Islet of Langerhans (tissue), 1 donor: ENCODE measurements around the gene RREB1.
"Not testable (repeated sequence)": the region's sequence is repeated elsewhere in the genome, so short reads cannot be mapped to it uniquely, and the experiment has no call there.

Experiments
- FAIRE-seq: peaks from one replicate; lab custom pipeline; 2011; peaks lifted over from hg19 to GRCh38; lab: Jason Lieb, UNC

RREB1 gene

GRCh38 chr6:7247179-7247456 is 139.4 kb downstream of the RREB1 start:
- no peak for FAIRE-seq

DNA sequence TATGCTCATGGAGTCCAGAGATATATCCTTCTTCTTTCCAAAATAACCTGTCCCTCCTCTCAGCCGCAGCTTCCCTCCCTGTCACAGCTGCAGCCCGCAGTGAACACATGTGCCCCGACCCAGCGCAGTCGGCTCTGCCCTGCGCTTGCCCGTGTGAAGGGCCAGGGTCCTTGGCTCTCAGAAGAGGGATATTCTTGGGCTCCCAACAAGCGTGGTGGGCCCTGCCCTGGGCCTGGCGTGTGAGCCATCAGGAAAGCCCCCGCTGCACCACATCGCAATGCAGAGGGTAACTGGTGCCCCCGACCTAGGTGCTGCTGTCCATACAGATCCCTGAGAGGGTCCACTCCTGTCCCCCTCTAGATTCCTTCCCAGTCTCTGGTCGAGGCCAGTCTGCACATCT is 140.1 kb downstream of the RREB1 start:
- no peak for FAIRE-seq

- no peak for FAIRE-seq
These were observed 141.6 kb downstream of the RREB1 start for GRCh38 chr6:7249391-7249790.

DNA sequence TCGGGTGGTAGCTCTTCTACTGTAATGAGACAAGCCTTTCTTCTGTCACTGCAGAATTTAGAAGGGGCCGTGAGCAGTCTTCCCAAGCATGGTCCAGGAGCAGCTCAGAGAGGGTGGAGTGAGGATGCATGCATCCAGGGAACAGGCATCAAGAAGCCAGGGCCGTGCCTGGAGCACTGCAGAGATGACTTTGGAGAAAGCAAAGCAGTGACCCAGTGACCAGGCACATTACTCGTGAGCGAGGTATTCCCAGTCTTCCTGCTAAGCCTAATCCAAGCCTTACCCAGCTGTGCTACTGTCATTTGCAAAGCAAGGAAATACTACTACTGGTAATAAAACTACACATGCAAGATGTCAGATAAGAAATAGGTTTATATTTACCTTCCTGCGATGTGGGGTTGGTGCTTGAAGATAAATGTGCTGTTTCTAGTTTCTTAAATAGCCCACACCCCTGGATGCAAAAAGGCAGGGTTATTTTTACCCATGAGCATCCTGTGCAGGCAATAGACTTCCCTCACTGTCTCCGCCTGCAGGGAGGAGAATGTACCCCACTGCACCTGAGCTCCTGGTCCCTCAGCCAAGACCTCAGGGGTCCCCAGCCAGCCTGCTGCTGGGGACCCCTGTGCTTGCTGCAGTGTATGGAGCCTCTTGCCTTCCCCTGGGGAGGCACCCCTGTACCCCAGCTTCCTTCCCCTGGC is 142.3 kb downstream of the RREB1 start:
- FAIRE-seq = no peak

DNA sequence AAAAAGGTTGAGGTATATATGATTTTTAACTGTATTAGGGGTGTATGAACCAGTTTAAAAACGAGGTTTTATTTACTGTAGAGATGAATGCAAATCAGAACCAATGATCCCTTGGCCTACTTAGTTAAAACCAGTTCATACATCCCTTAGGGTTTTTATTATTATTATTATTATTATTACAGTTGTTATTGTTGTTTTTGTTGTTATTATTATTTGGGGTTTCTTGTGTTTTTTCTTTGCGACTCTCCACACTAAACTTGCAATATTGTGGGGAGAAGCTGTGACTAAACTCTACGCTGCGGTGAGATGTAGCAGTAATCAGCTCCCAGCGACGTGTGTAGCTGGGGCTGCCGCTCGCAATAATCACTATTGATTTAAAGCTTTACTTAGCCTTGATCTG is 143.1 kb downstream of the RREB1 start:
- FAIRE-seq = no peak

- no peak for FAIRE-seq
These were observed 144.0 kb downstream of the RREB1 start for GRCh38 chr6:7251646-7252260.

- no peak for FAIRE-seq
These were observed 144.6 kb downstream of the RREB1 start for GRCh38 chr6:7252390-7252789.

- no peak for FAIRE-seq
These were observed 147.4 kb downstream of the RREB1 start for GRCh38 chr6:7254980-7255835.

- FAIRE-seq = no peak
These were observed 148.2 kb downstream of the RREB1 start for GRCh38 chr6:7255918-7256317.

DNA sequence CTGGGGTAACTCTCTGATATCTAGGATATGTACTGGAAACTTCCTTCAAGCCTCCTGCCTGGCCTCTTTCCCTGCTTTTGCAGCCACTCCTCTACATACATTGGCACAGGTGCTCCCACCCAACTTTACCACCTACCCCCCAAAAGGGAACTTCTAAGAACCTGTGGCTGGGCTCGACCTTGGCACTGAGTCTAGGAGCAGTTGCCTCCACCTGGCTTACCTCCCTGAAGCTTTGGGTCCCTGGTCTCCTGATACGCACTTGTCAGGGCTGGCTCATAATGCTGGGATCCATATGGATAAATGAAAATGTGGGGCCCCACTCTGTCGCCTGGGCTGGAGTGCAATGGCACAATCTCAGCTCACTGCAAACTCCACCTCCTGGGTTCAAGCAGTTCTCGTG is 149.0 kb downstream of the RREB1 start:
- no peak for FAIRE-seq

DNA sequence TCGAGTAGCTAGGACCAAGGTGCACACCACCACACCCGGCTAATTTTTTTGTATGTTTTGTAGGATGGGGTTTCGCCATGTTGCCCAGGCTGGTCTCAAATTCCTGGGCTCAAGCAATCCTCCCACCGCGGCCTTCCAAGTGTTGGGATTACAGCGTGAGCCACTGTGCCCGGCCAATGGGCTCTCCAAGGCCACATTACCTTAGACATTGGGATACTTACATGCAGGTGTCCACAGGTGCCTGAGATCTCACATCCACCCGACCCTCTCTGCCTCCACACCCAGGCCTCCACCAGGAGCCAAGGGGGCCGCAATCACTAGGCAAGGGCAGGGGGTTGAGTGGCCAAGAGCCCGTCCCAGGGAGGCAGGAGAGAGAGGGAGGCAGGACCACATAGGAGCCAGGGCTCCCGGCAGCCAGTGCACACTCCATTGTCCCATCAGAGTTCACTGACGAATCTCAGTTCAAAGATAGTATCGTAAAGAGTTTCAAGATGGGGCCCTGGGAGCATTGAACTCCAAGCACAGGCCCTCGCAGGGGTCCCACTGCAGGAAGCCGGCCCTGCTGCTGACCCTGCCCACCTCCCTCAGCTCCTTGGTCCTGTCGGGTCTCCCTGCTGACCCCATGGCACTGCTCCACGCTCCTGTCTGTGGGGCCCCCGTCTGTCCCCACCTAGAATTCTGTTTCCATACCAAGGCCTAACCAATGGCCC is 149.9 kb downstream of the RREB1 start:
- no peak for FAIRE-seq

DNA sequence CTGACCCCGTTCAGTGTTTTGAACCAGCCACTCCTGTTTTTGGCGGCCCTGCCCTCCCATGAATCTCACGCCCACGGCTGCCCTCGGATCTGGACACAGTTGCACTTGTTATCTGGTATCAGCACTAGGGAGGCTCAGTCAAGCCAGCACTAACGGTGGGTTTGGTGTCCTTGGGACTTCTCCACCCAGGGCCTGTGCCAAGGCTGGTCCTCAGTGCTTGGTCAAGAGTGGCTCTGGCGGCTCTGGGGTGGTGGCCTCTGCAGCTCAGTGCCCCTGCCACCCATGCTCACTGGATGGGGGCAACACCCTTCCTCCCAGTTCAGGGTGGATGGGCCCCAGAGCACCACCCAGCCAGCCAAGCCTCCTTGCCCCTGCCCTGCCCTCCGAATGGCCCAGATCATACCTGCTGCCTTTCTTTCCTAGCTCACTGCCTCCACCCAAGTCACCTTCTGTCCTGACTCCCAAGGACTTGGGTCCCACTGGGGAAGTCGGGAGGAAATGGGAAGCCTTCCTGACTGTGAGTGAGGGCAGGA is 150.5 kb downstream of the RREB1 start:
- FAIRE-seq = no peak

GRCh38 chr6:7260291-7261031 is 152.7 kb downstream of the RREB1 start:
- no peak for FAIRE-seq

GRCh38 chr6:7261032-7261841 is 153.5 kb downstream of the RREB1 start:
- FAIRE-seq = no peak

GRCh38 chr6:7261852-7262461 is 154.2 kb downstream of the RREB1 start:
- FAIRE-seq = no peak

DNA sequence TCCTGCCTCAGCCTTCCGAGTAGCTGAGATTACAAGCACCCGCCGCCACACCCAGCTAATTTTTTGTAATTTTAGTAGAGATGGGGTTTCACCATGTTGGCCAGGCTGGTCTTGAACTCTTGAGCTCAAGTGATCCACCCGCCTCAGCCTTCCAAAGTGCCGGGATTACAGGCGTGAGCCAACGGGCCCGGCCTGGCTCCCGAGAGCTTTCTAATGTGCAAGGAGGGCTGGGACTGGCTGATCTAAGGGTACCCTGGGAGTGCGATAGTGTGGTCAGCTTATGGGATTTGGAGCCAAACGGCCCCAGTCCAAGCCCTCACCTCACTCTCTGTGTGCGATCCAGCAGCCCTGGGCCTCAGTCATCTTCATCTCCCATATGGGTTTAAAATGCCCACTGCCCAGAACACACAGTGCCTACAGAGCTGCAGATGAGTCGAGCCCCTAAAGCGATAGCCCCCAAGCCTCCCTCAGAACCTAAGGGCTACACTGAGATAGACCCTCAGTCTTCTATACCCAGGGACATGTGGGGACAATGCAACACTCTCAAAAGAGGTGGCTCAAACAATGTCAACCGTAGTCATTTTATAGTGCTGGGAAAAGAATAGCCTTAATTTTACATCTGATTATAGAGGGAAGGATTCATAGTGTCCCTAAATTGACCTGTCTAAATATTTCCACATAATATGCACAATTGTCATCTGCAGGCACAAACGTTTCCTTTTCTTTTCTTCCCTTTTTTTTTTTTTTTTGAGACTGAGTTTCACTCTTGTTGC is 155.2 kb downstream of the RREB1 start:
- FAIRE-seq = no peak

DNA sequence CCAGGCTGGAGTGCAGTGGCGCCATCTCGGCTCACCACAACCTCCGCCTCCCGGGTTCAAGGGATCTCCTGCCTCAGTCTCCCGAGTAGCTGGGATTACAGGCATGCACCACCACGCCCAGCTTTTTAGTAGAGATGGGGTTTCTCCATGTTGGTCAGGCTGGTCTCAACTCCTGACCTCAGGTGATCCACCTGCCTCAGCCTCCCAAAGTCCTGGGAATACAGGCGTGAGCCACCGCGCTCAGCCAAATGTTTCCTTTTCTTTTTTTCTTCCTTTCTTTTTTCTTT is 155.7 kb downstream of the RREB1 start:
- FAIRE-seq = not testable (repeated sequence)

DNA sequence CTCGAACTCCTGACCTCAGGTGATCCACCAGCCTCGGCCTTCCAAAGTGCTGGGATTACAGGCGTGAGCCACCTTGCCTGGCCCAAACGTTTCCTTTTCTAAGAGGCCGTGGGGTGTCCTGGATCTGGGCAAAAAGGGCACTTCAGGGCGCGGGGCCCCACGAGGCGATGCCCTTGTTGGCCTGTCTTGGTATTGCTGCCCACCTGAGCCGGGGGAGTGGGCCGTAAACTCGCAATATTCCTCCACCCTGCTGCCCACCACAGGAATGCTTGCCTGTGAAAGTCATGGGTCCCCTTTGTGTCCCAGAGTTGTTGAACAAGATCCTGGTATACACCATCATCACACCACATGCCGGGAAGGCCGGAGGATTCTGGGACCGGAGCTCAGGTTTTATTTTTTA is 156.3 kb downstream of the RREB1 start:
- FAIRE-seq = no peak

- no peak for FAIRE-seq
These were observed 157.1 kb downstream of the RREB1 start for GRCh38 chr6:7264686-7265384.

- not testable (repeated sequence) for FAIRE-seq
These were observed 157.6 kb downstream of the RREB1 start for GRCh38 chr6:7265385-7265726.
